HG03280 (cell line): ENCODE results near the gene SPATA13.
"Not testable (repeated sequence)": the region's sequence is repeated elsewhere in the genome, so short reads cannot be mapped to it uniquely, and the experiment has no call there.

Experiments
- ATAC-seq: cut with Tn5 transposase; IDR thresholded peaks from one replicate; pipeline ENCODE4 v1.9.1; 2021; ENCODE audit warnings: mild to moderate bottlenecking, moderate library complexity; ENCODE audit not compliant: unreplicated experiment

The SPATA13 gene

DNA sequence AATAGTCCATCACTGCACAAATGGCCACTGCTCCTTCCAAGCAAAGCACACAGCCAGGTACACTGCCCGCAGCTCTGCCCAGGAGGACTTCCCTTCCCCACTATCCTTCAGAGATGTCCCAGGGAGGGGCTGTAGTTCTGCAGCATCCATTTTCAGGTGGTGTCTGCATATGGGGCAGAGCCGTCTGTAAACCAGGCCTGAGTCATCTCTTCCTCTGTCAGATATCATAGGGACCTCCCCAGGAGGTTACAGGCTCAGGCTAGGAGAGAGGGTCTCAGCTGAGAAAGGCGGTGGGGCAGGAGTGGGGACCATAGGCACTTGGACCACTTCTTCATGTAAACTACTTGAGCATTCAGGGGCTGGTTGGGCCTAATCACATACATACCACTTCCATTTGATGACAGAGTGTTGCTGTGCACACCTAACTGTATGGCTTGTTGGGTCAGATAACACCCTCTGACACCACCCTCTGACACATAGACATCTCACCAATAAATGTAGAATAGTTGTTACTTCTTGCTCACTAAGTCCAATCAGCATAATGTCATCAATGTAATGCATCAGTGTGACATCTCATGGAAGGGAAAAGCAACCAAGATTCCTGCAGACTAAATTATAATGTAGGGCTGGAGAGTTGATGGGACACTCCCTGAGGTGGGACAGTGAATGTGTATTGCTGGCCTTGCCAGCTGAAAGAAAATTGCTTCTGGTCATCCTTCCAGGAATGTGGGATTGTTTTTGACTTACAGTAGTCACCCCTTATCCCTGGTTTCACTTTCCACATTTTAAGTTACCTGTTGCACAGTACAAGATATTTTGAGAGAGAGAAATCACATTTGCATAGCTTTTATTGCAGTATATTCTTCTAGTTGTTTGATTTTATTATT lies 189.5 kb downstream of the SPATA13 start:
- ATAC-seq: not testable (repeated sequence)

DNA sequence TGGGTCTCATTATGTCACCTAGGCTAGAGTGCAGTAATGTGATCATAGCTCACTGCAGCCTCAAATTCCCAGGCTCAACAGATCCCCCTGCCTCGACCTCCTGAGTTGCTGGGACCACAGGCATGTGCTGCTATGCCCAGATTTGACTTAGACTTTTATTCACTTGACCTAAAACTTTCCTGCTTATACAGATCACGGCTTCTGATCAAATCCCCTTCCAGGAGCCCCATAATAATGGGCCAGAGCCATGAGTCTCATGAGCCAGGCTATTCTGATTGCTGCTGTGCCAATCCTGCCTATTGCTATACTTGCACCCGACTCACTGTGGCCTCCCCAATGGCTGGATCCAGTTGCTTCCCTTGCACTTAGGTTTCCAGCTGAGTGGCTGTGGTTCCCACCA lies 190.9 kb downstream of the SPATA13 start:
- no peak for ATAC-seq

GRCh38 chr13:24353736-24354135 lies 193.2 kb downstream of the SPATA13 start:
- no peak for ATAC-seq

GRCh38 chr13:24355103-24355502 lies 194.6 kb downstream of the SPATA13 start:
- ATAC-seq: no peak

DNA sequence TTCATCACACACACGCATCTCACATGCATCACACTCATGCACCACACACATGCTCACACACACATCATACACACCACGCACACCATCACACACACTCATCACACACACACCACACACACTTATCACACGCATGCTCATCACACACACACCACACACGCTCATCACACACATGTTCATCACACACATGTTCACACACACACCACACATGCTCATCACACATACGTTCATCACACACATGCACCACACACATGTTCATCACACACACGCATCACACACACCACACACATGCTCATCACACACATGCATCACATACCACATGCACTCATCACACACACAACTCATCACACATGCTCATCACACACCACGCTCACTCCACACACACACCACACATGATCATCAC lies 195.8 kb downstream of the SPATA13 start:
- no peak for ATAC-seq
